ENCODE results near the gene CENPP. TPM values are rescaled to one million over a fixed set of nuclear protein-coding genes. Genes with fewer than 3 reads are reported as not detected.

CENPP gene
- total RNA-seq, 1 experiment from 2014 or later: 14.3 TPM

DNA sequence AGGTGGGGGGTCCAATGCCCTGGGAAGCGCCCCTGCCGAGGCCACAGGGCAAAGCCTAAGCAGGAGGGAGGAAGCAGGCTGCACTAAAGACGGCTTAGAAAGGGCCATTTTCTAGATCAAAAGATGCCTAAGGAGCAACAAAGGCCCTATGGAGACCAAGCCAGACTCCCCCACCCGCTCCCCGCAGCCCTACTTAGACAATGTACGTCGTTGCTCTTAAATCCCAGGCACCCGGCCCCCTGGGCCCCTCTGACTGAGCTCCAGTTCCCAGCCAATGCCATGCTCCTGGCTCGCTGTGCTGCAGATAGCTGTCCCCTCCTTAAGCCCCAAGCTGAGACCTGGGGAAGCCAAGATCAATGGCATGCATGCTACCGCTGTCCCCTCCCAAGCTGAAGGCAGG lies 333.8 kb downstream of the CENPP start:
- H3K9me3 Mint-ChIP-seq: no peaks in the 10 kb centered on the region
- POLR2A ChIA-PET: no interaction called here
- ATAC-seq (peak; percentile 36), DNase-seq (ENCODE audit: low spot score) (no peak)
- TF ChIP-seq PRRX2 (CRISPR knock-in tag; IDR thresholded peaks at IDR 0.05) (no peak), KAT7 (CRISPR knock-in tag; IDR thresholded peaks at IDR 0.05; ENCODE audit: borderline replicate concordance) (no peak), FOXP1 (CRISPR knock-in tag; IDR thresholded peaks at IDR 0.05; ENCODE audit: borderline replicate concordance) (no peak), CREM (CRISPR knock-in tag; IDR thresholded peaks at IDR 0.05) (no peak), GTF2I (CRISPR knock-in tag; conservative IDR thresholded peaks at IDR 0.05) (no peak), TCF7 (CRISPR knock-in tag; IDR thresholded peaks at IDR 0.05; ENCODE audit: low read depth) (no peak), MYBL2 (CRISPR knock-in tag; IDR thresholded peaks at IDR 0.05) (no peak)
- TF ChIP-seq, protein P1, sequence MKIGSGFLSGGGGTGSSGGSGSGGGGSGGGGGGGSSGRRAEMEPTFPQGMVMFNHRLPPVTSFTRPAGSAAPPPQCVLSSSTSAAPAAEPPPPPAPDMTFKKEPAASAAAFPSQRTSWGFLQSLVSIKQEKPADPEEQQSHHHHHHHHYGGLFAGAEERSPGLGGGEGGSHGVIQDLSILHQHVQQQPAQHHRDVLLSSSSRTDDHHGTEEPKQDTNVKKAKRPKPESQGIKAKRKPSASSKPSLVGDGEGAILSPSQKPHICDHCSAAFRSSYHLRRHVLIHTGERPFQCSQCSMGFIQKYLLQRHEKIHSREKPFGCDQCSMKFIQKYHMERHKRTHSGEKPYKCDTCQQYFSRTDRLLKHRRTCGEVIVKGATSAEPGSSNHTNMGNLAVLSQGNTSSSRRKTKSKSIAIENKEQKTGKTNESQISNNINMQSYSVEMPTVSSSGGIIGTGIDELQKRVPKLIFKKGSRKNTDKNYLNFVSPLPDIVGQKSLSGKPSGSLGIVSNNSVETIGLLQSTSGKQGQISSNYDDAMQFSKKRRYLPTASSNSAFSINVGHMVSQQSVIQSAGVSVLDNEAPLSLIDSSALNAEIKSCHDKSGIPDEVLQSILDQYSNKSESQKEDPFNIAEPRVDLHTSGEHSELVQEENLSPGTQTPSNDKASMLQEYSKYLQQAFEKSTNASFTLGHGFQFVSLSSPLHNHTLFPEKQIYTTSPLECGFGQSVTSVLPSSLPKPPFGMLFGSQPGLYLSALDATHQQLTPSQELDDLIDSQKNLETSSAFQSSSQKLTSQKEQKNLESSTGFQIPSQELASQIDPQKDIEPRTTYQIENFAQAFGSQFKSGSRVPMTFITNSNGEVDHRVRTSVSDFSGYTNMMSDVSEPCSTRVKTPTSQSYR (CRISPR knock-in tag; IDR thresholded peaks at IDR 0.05): no peak
- TF ChIP-seq, protein P2, sequence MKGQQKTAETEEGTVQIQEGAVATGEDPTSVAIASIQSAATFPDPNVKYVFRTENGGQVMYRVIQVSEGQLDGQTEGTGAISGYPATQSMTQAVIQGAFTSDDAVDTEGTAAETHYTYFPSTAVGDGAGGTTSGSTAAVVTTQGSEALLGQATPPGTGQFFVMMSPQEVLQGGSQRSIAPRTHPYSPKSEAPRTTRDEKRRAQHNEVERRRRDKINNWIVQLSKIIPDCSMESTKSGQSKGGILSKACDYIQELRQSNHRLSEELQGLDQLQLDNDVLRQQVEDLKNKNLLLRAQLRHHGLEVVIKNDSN (CRISPR knock-in tag; IDR thresholded peaks at IDR 0.05): no peak
- peaks cover 14% of the 10 kb centered on the region for H3K4me1 Mint-ChIP-seq
- no peak overlapping the region for H3K4me3 Mint-ChIP-seq
- no peaks in the 10 kb centered on the region for H3K27me3 Mint-ChIP-seq (ENCODE audit: low read depth)
- peaks cover 3% of the 10 kb centered on the region; the same call in 1 of the 2 replicates for H3K36me3 Mint-ChIP-seq
- H3K27ac Mint-ChIP-seq: peak overlapping the region; percentile 91; the same call in 1 of the 2 replicates
- CTCF ChIA-PET: interaction anchor here (0.6 to 1.3 kb wide), 5 partner anchors 10 to 128 kb away, joined by 3 to 6 read pairs (median 5); partner anchors contain the start of gene IPPK

DNA sequence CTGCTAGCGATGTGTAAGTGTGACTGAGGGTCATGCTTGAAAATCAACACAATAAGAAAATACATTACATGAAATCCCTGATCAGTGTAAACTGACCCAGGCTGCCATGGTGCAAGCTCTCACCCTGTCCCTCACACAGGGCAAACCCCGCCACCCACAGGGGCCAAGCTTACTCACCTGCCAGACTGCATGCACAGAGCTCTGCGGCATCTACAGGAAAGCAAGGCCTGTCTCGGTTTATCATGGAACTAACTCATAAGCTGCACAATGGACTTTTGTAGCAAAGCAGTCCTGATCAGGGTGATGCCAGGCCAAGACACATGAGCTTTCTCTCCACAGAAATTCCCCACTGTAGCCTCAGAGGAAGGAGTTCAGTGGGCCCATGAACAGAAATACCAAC lies 334.5 kb downstream of the CENPP start:
- ChIA-PET CTCF (interaction anchor here (1.0 to 1.3 kb wide), 4 partner anchors 10 to 127 kb away, joined by 3 to 6 read pairs (median 5); partner anchors contain the start of gene IPPK), POLR2A (interaction anchor here (0.6 kb wide), 1 partner anchor 11 kb away, joined by 3 read pairs; no protein-coding TSS in a partner anchor)
- H3K4me3 Mint-ChIP-seq: no peak overlapping the region
- ATAC-seq: no peak
- H3K9me3 Mint-ChIP-seq: no peaks in the 10 kb centered on the region
- H3K27me3 Mint-ChIP-seq (ENCODE audit: low read depth): no peaks in the 10 kb centered on the region
- no peak for DNase-seq (ENCODE audit: low spot score)
- peak overlapping the region; percentile 91; the same call in 1 of the 2 replicates for H3K27ac Mint-ChIP-seq
- H3K36me3 Mint-ChIP-seq: peaks cover 3% of the 10 kb centered on the region; the same call in 1 of the 2 replicates
- H3K4me1 Mint-ChIP-seq: peaks cover 20% of the 10 kb centered on the region
- TF ChIP-seq RELA (CRISPR knock-in tag; IDR thresholded peaks at IDR 0.05; ENCODE audit: borderline replicate concordance) (no peak), FOXJ3 (CRISPR knock-in tag; IDR thresholded peaks at IDR 0.05; ENCODE audit: borderline replicate concordance) (no peak), SMAD4 (CRISPR knock-in tag; IDR thresholded peaks at IDR 0.05) (no peak), CREM (CRISPR knock-in tag; IDR thresholded peaks at IDR 0.05) (no peak), FOXK1 (CRISPR knock-in tag; IDR thresholded peaks at IDR 0.05) (no peak), ESRRA (CRISPR knock-in tag; IDR thresholded peaks at IDR 0.05; ENCODE audit: borderline replicate concordance) (no peak), JAZF1 (CRISPR knock-in tag; IDR thresholded peaks at IDR 0.05) (no peak), SMAD3 (CRISPR knock-in tag; IDR thresholded peaks at IDR 0.05; ENCODE audit: borderline replicate concordance) (no peak), ZBTB21 (CRISPR knock-in tag; IDR thresholded peaks at IDR 0.05; ENCODE audit: borderline replicate concordance) (no peak), JUN (CRISPR knock-in tag; IDR thresholded peaks at IDR 0.05) (no peak), GABPB1 (CRISPR knock-in tag; IDR thresholded peaks at IDR 0.05) (no peak)
- TF ChIP-seq, protein P3, sequence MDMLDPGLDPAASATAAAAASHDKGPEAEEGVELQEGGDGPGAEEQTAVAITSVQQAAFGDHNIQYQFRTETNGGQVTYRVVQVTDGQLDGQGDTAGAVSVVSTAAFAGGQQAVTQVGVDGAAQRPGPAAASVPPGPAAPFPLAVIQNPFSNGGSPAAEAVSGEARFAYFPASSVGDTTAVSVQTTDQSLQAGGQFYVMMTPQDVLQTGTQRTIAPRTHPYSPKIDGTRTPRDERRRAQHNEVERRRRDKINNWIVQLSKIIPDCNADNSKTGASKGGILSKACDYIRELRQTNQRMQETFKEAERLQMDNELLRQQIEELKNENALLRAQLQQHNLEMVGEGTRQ (CRISPR knock-in tag; IDR thresholded peaks at IDR 0.05): no peak
- TF ChIP-seq, protein P4, sequence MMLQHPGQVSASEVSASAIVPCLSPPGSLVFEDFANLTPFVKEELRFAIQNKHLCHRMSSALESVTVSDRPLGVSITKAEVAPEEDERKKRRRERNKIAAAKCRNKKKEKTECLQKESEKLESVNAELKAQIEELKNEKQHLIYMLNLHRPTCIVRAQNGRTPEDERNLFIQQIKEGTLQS (CRISPR knock-in tag; conservative IDR thresholded peaks at IDR 0.05): no peak
- TF ChIP-seq, protein P5, sequence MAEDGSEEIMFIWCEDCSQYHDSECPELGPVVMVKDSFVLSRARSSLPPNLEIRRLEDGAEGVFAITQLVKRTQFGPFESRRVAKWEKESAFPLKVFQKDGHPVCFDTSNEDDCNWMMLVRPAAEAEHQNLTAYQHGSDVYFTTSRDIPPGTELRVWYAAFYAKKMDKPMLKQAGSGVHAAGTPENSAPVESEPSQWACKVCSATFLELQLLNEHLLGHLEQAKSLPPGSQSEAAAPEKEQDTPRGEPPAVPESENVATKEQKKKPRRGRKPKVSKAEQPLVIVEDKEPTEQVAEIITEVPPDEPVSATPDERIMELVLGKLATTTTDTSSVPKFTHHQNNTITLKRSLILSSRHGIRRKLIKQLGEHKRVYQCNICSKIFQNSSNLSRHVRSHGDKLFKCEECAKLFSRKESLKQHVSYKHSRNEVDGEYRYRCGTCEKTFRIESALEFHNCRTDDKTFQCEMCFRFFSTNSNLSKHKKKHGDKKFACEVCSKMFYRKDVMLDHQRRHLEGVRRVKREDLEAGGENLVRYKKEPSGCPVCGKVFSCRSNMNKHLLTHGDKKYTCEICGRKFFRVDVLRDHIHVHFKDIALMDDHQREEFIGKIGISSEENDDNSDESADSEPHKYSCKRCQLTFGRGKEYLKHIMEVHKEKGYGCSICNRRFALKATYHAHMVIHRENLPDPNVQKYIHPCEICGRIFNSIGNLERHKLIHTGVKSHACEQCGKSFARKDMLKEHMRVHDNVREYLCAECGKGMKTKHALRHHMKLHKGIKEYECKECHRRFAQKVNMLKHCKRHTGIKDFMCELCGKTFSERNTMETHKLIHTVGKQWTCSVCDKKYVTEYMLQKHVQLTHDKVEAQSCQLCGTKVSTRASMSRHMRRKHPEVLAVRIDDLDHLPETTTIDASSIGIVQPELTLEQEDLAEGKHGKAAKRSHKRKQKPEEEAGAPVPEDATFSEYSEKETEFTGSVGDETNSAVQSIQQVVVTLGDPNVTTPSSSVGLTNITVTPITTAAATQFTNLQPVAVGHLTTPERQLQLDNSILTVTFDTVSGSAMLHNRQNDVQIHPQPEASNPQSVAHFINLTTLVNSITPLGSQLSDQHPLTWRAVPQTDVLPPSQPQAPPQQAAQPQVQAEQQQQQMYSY (CRISPR knock-in tag; IDR thresholded peaks at IDR 0.05): no peak
- TF ChIP-seq, protein P6, sequence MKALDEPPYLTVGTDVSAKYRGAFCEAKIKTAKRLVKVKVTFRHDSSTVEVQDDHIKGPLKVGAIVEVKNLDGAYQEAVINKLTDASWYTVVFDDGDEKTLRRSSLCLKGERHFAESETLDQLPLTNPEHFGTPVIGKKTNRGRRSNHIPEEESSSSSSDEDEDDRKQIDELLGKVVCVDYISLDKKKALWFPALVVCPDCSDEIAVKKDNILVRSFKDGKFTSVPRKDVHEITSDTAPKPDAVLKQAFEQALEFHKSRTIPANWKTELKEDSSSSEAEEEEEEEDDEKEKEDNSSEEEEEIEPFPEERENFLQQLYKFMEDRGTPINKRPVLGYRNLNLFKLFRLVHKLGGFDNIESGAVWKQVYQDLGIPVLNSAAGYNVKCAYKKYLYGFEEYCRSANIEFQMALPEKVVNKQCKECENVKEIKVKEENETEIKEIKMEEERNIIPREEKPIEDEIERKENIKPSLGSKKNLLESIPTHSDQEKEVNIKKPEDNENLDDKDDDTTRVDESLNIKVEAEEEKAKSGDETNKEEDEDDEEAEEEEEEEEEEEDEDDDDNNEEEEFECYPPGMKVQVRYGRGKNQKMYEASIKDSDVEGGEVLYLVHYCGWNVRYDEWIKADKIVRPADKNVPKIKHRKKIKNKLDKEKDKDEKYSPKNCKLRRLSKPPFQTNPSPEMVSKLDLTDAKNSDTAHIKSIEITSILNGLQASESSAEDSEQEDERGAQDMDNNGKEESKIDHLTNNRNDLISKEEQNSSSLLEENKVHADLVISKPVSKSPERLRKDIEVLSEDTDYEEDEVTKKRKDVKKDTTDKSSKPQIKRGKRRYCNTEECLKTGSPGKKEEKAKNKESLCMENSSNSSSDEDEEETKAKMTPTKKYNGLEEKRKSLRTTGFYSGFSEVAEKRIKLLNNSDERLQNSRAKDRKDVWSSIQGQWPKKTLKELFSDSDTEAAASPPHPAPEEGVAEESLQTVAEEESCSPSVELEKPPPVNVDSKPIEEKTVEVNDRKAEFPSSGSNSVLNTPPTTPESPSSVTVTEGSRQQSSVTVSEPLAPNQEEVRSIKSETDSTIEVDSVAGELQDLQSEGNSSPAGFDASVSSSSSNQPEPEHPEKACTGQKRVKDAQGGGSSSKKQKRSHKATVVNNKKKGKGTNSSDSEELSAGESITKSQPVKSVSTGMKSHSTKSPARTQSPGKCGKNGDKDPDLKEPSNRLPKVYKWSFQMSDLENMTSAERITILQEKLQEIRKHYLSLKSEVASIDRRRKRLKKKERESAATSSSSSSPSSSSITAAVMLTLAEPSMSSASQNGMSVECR (CRISPR knock-in tag; IDR thresholded peaks at IDR 0.05; ENCODE audit: borderline replicate concordance): no peak
